HG03460 (cell line): ENCODE results near the gene FIBIN.
"Not testable (repeated sequence)": the region's sequence is repeated elsewhere in the genome, so short reads cannot be mapped to it uniquely, and the experiment has no call there.

Experiments
- ATAC-seq: cut with Tn5 transposase; IDR thresholded peaks from one replicate; pipeline ENCODE4 v1.9.1; 2021; ENCODE audit not compliant: unreplicated experiment

Gene FIBIN

DNA sequence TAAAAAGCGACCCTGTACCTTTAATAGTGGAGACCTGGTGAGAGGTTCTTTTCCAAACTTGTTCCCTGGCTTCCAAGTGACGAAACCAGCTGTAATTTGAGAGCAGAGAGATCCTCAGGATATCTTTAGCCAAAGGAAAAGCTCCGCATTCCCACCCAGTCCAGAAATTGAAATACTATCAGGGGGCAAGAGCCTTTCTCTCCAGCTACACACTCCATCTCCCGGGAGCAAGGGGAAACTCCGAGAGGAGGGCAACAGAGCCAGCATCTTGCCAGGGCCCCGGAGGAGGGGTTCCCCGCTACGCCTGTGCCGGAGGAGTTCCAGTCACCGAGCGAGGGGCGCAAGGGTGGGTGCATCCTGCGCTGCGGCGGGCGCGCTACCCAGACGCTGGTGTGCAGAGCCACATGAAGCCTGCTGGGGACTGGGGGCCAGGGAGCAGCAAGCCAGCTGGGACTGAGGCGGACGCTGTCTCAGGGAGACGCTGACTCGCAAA lies at the start of gene FIBIN:
TSS of gene FIBIN (plus strand) at position 148 of the 493 bp plus-strand sequence. CDS start 415 bp downstream, outside the sequence.
- no peak for ATAC-seq

DNA sequence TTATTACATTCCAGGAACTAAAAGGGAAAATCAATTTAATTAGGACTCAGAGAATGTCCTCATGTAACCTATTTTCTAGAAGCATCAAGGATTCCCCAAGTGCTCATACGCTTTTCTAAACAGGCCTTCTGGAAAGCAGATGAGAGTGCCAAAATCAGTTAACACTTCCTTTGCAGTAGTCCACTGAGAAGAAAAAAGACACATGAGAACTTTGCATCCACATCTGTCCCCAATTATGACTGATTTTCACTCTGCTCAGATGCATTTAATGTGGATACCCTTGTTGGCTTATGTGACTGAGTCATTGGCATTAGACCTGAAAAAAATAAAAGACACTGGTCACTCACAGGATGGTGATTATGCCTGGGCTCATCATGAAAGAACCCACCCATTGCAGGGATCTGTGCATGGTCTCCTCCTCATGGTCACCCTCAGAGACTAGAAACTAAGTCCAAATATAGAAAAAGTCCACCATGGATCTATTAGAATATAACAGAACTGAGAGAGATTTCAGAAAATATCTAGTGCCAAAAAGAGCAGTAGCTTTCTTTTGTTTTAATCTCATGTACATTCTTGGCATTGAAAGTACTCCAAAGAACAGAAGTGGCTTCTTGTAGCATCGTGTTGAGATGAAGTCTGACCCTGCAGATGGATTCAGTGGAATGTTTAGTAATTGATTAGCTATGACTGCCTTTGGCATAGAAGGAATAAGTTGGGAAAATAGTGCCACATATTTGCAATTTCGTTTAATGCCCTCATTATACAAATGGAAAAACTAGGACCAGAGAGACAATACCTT lies 48.8 kb upstream of the FIBIN start:
- ATAC-seq, result no peak

DNA sequence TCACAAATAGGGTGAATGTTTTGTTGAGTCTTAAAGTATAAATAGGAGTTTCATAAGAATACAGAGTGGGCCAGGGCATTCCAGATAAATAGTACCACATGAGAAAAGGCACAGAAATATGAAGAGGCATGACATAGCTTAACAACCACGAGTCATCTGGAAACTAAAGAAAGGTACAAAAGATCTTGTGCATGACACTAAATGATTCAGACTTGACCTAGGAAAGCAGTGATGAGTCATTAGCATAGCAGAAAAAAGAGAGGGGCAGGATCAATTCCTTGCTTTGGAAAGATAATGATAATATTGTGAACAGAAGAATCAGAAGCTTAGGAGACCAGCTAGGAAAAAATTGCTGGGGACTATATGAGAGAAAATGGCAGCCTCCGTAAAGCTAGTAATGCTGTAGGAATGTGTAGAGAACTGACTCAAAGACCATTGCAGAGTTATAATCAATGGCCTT lies 47.6 kb upstream of the FIBIN start:
- no peak for ATAC-seq

DNA sequence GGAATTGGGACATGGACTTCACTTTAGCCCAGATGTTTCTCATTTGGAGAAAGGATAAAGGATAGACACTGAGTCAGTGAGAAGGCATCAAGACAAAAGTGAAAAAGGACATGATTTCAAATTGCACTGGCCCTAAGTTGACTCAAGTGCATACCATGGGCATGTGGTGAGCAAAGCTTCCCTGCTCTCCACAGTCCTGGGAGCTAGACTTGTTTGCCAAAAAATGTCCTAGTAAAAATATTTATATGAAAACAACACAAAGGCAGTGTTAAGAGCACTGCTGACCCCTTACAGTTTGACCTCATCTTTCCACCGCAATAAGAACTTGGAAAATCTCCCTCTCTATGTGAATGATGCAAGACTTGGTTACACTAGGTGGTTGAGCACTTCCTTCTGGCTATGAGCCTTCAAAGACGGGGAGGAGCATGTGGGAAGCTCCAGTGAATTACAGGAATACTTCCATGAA lies 46.5 kb upstream of the FIBIN start:
- ATAC-seq, result no peak

DNA sequence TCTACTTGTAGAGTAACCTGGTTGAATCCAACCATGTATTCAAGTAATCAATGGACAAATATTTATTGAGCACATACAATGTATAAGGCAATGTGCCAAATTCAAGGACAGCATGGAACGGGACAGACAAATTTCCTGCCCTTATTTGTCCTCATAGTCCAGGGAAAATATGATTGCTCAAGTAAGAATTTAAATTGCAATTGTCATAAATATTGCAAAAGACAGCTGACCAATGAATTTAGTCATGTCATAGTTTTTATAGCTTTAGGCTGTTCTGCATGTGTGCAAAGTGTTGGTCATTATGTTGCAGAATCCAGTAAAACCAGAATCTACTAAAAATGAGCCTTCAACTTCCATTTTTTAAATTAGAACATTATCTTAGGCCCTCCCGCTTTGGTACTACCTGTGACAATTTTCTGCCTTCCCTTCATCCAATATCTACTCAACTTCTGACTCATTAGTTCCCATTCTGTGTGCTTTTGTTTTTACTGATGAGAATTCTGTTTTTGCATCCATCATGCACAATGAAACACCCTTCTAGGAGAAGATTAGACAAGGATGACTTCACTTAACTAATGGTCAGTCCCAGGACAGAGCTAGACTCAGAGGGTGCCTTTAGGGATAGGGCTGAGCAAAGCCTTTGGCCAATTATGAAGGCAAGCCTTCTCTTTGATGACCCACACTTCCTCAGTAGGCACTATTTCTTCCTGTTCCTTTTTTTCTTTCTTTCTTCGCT lies 45.8 kb upstream of the FIBIN start:
- ATAC-seq, result no peak

DNA sequence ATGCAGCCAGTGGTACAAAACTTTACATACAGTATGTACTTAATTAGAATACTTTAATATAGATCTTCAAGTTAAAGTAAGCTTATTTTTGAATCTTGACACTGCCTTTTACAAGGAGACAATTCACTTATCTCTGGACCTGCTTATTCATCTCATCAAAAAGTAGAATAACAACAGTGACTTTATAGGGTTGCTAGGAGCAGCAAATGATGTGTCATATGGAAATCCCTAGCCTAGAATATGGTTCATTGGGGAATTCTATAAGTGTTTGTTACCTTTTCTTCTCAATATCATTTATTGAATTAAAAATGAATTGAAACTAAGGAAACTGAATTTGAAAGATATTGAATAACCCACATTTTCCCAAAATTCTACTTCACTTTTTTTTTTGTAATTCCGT lies 45.0 kb upstream of the FIBIN start:
- ATAC-seq, result no peak

DNA sequence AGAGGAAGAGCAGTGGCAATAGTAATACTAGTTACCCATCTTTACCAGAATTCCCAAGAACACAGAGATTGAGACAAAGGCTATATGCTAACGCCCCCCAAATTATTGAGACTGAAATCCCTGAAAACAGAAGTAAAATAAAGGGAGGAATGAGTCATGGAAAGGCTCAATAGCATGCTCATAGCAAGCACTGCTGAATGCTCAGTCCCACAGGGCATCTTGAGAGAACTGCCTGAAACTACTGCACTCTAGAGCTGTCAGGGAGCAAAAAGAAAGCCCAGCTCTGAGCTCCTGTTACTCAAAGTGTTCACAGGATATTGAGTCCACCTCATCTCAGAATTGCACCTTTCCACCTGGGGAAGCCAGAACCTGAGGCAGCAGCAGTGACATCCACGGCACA lies 44.1 kb upstream of the FIBIN start:
- no peak for ATAC-seq

DNA sequence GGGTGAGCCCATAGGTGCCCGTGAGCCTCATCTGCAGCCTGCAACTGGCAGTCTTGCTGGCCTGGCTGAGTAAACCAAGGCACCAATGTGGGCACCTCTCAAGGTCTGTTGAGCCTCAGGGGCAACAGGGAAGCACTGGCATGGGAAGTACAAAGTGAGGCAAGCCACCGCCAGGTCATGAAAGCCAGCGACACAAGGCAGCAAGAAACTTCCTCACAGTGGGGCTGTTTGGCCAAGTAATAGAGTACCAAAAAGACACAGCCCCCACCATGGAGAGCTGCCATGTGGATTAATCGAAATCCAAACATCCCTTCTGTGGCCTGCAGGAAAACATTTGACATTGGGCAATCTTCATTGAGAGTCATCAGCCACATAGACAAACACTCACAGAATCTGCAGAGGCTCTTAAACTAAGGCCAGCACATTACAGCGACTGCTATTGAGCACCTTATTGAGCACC lies 43.6 kb upstream of the FIBIN start:
- no peak for ATAC-seq

DNA sequence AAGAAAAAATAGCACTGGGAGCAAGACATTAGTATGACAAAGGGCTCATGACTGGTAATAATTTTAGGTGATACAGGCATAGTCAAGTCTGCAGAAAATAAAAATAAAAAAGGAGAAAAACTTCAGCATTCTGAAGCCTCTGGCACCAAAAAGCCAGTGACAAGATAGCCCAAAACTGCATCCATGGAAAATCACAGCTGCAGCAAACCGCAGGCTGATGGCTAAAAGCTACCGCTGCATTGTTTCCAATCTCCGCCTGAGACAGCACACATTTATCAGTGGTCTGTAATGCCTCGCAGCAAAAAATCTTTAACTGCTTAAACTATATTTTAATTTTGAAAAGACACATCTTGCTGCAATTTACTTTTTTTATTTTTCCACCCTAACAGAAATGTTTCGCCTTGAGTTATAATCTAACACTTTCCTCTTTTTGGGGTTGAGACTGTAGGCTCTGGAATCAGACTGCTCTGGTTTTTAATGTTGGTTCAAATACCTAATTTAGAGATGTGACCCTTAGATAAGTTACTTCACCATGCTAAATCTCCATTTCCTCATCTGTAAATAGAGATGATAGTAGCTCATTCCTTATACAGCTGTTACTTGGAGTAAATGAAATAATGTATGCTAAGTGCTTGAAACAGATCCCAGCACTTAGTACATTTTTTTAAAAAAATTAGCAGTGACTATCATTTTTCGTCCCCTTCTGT lies 42.0 kb upstream of the FIBIN start:
- ATAC-seq, result no peak

DNA sequence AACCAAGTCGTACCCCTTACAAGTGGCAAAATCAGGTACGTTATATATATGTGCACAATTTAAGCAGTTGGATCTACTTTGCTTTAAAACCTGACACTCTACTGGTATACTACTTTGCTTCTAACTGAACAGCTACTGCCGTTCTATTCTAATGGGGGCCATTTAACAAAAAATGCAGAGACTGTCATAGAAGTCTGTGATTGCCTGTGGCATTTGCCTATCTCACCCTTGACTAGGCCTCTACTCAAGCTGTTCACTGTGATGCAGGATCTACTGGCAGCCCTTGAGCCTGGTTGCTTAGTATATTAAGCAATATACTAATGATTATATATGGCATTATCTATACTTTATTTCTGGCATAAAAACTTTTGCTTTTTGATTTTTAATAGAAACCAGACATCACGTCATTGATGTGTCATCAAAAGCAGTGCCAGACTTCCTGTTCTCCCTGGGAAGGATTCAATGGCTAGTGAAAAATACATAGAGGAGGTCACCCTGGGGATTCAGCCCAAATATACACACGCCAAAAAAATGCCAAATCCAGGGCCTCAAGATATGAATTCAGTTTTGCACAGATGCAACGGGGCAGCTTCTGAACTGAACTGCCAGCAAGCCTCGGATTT lies 40.0 kb upstream of the FIBIN start:
- no peak for ATAC-seq

DNA sequence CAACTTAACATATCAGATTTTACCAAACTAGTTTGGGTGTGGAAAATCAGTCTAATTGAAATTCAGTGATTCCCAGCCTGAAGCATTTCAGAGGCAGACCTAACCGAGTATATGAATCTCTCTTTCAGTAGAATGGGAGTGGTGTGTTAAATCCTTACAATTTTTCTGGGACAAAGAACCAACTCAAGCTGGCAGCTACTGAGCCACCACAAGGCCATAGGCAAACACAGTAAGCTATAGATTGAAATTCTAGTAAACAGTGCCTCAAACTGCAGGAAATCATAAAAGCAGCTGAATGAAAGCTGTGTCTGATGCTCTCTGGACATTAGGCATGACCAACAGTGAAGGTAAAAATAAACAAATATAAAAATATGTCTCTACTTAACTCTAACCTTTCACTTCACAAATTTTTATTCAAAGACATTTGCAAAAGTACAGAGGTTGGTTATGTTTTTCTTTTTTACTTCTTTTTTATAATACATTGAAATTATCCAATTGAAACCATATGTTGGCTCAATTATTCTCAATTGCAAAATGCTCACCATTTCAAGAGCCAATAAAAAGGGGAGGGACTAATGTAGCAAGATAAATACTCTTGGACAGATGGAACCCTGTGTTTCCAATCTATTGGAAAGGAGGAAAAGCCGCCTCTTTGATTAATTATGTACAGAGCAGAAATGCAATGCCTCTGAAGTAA lies 35.8 kb upstream of the FIBIN start:
- ATAC-seq, result no peak

DNA sequence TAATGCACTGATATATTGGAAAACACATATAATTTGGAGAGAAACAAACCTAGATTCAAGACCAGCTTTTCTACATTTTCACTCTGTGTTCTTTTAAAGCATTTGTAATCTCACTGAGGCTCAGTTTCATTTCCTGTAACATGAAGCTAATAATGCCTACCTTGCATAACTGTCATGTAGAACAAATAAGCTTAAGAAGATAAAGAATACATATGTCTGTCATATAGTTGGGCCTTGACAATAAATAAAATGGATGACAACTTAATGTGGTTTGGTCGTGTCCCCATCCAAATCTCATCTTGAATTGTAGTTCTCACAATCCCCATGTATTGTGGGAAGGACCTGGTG lies 35.2 kb upstream of the FIBIN start:
- ATAC-seq, result no peak

DNA sequence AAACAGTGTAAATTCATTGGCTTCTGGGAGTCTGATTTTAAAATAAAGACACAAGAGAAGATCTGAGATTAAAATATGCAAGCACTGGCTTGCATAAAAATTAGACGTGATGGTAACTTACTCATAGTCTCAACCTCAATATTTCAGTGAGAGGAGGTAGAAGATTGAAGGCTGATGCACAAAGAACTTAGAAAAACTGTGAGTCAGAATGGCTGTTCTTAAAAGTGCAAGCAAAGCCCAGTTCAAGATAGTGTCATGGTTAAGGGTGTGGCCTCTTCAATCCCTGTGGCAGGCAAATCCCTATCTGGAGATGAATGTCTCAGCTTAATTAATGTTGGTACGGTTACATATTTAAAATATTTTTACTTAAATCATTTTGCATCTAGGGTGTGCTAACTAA lies 33.6 kb upstream of the FIBIN start:
- ATAC-seq, result no peak

DNA sequence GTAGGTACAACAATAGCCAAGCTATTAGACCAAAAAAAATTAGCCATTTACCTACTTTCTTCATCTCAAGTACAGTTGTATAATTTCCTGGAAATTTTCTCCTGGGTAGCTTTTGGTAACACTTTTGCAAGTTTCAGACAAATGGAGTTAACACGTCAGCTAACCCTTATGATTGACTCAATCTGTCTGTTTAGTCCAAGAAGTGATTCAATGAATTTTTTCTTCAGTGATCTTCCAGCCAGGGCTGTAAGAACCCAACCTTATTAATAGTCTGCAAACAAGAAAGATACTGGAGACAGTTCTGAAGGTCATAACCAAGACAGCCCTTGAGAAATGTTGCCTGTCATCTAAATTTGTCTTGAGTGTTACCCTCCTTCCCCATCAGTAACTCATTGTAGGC lies 30.1 kb upstream of the FIBIN start:
- ATAC-seq, result no peak

DNA sequence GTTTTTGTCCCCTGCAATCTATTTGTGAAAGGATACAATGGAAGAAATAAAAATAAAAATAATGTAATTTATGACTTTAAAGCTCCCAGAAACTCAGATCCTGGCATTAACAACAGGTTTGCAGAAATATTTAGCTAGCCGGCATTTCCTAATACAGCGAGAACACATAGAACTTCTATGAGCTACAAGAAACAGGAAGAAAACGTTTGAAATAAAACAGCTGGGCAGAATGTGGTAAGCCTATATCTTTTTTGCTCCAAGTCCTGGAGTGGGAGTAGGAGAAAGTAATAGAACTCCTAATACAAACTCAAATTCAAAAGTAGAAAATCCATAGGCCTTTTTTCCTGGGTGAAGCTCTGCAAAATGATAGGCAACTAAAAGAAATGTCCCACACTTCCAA lies 29.6 kb upstream of the FIBIN start:
- no peak for ATAC-seq

DNA sequence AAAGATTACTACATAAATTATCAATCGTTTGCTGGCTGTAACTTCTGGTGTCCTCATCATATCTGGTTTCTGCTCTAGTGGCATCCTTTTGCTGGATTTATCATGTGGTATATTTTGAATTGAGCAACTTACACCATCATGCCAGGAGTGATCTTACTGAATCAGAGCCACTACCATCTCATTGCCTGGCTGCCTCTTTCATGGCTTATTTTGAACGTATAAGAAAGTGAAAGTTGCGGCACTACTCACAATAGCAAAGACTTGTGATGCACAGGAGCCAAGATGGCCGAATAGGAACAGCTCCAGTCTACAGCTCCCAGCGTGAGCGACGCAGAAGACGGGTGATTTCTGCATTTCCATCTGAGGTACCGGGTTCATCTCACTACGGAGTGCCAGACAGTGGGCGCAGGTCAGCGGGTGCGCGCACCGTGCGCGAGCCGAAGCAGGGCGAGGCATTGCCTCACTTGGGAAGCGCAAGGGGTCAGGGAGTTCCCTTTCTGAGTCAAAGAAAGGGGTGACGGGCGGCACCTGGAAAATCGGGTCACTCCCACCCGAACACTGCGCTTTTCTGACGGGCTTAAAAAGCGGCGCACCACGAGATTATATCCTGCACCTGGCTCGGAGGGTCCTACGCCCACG lies 28.9 kb upstream of the FIBIN start:
- ATAC-seq, result not testable (repeated sequence)

DNA sequence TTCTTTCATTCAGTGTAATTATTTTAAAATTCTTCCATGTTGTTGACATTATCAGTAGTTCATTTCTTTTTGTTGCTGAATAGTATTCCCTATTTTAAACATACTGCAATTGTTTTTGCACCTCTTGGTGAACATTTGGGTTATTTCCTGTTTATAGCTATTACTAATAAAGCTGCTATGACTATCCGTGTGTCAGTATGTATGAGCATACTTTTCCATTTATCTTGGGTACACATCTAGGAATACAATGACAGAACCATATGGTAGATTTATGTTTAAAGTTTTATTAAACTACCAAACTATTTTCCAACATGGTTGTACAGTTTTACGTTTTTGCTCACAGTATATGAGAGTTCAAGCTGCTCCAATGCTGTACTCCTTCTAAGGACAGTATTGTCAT lies 22.0 kb upstream of the FIBIN start:
- no peak for ATAC-seq

DNA sequence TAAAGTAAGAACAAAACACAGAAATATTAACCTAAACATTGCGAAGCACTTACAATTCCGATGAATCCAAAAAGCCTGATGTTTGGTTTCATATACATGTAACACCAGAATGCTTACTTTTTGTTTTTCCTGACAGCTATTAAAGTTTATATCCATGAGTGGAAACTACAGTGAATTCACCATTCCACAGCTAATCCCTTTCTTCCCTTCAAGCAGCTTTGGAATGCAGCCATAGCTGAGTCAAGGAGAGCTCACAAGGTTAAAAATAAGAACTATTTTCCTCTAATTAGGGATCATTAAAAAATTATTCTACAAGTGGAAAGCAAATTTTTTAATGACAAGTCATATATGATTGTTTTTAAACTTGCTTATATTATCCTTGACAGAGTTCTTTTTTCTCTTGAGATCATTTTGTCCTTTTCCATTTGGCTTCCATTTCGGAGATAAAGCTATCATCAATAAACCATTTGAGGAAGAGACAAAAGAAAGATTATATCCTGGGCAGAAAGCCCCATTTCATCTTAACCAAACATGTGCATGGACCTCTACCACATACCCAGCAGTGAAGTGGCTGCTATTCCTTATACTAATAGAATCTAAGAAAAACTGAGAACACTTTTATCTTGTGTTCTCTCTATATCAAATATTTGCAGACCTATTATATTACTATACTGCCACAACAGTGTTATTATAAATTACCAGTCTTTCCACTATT lies 19.7 kb upstream of the FIBIN start:
- ATAC-seq, result no peak

DNA sequence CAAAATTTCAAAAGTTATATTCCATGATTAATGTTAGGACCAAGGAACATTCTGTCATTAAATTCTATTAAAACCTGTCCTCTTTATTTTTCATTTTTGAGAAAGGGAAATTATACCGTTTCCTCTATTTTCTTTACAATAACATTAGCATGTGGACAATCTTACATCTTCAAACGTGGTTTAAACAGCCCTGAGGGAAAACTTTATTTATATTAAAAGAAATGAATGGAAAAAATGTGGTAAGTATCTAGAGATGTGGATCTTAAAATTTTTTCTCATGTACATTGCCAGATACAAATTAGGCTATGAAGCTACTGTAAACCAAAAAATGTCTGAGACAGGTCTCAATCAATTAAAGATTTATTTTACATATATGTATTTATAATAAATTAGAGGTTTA lies 18.9 kb upstream of the FIBIN start:
- ATAC-seq, result no peak
